Measurements from ENCODE around the gene LBX2. TPM values are rescaled to one million over a fixed set of nuclear protein-coding genes. Genes with fewer than 3 reads are reported as not detected.
A peak's percentile ranks its signal among the peaks of the same experiment; 100 is the strongest.

LBX2 gene
- total RNA-seq, 1 donor from 2014 or later: 0.69 TPM

DNA sequence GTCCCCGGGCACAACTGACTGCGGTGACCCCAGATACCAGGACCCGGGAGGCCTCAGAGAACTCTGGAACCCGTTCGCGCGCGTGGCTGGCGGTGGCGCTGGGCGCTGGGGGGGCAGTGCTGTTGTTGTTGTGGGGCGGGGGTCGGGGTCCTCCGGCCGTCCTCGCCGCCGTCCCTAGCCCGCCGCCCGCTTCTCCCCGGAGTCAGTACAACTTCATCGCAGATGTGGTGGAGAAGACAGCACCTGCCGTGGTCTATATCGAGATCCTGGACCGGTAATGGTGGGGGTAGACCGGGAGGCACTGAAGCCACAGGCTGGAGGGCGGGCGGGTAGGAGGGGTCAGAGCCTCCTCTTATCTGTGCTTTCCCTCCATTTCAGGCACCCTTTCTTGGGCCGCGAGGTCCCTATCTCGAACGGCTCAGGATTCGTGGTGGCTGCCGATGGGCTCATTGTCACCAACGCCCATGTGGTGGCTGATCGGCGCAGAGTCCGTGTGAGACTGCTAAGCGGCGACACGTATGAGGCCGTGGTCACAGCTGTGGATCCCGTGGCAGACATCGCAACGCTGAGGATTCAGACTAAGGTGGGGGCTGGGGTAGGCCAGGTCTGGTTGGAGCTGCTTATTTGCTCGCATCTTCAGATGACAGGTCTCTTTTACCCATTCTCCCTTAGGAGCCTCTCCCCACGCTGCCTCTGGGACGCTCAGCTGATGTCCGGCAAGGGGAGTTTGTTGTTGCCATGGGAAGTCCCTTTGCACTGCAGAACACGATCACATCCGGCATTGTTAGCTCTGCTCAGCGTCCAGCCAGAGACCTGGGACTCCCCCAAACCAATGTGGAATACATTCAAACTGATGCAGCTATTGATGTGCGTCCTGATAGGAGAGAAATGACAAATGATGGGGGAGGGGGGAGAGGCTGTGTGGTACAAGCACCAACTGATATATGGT is 31.1 kb upstream of the LBX2 start:
- Mint-ChIP-seq H3K27ac (peak overlapping the region; percentile 96), H3K4me3 (peak overlapping the region; percentile 97), H3K36me3 (ENCODE audit: low read depth) (peaks cover 63% of the 10 kb centered on the region), H3K9me3 (no peaks in the 10 kb centered on the region), H3K27me3 (no peaks in the 10 kb centered on the region), H3K4me1 (peaks cover 55% of the 10 kb centered on the region)
- CTCF ChIA-PET: interaction anchor here (0.9 to 4.4 kb wide), 11 partner anchors 8 to 58 kb away, joined by 3 to 34 read pairs (median 5); partner anchors contain the start of genes CCDC142, LBX2, PCGF1 and TTC31
- intact Hi-C loops (cut with micrococcal nuclease): loop anchor here (1.0 to 5.0 kb wide), 4 partner anchors 193 to 702 kb away; partner anchors contain the start of genes MTHFD2 and STAMBP
- DNase-seq (peak; percentile 47), ATAC-seq (ENCODE audit: low read depth) (peak; percentile 11)
- TF ChIP-seq, protein P1, sequence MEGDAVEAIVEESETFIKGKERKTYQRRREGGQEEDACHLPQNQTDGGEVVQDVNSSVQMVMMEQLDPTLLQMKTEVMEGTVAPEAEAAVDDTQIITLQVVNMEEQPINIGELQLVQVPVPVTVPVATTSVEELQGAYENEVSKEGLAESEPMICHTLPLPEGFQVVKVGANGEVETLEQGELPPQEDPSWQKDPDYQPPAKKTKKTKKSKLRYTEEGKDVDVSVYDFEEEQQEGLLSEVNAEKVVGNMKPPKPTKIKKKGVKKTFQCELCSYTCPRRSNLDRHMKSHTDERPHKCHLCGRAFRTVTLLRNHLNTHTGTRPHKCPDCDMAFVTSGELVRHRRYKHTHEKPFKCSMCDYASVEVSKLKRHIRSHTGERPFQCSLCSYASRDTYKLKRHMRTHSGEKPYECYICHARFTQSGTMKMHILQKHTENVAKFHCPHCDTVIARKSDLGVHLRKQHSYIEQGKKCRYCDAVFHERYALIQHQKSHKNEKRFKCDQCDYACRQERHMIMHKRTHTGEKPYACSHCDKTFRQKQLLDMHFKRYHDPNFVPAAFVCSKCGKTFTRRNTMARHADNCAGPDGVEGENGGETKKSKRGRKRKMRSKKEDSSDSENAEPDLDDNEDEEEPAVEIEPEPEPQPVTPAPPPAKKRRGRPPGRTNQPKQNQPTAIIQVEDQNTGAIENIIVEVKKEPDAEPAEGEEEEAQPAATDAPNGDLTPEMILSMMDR (IDR thresholded peaks at IDR 0.05): no peak
- POLR2A ChIA-PET: interaction anchor here (0.8 to 8.8 kb wide), 34 partner anchors 8 to 352 kb away, joined by 3 to 63 read pairs (median 5); partner anchors contain the start of genes C2orf81, CCDC142, DOK1 and INO80B

DNA sequence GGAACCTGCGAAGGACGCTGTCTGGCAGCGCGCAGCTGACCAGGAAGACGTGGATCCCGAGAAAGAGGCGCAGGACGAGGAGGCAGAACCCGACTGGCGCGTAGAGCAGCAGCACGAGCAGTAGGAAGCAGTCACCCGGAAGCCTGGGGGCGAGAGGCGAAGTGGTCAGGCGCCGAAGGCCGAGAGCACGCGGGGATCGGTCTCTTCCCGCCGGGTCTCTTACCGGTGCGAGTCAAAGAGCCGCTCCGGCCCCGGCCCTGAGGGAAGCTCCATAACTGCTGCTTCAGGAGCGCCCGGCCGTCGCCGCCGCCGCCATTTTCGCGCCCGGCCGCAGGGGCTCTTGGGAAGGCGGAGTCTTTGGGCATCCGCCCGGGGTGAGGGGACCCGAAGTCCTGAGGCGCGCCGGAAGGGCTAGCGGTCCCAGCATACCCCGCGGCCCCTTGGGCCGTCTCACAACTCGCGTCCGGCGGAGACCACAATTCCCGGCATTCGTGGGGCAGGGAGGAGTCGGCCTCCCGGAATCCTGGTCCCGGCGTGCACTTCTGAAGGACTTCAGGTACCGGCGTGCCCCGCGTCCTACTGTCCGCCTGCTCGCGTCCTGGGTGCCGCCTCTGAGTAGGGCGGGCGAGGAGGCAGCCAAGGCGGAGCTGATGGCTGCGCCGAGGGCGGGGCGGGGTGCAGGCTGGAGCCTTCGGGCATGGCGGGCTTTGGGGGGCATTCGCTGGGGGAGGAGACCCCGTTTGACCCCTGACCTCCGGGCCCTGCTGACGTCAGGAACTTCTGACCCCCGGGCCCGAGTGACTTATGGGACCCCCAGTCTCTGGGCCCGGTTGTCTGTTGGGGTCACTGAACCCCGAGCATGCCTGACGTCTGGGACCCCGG is 30.2 kb upstream of the LBX2 start, which contains the start of the genes AUP1 and HTRA2:
Gene AUP1 (minus strand): TSS at position 350 of the 882 bp plus-strand sequence. CDS start 77 bp downstream, at position 273.
Gene HTRA2 (plus strand): TSS at position 577 of the 882 bp plus-strand sequence. CDS start 74 bp downstream, at position 651.
- H3K4me1 Mint-ChIP-seq: peaks cover 55% of the 10 kb centered on the region
- no peaks in the 10 kb centered on the region for H3K9me3 Mint-ChIP-seq
- intact Hi-C loops (cut with micrococcal nuclease): loop anchor here (1.0 to 5.0 kb wide), 18 partner anchors 10 to 792 kb away; partner anchors contain the start of genes C2orf81, DGUOK, DOK1 and INO80B
- ChIA-PET POLR2A (interaction anchor here (0.6 to 8.8 kb wide), 30 partner anchors 9 to 351 kb away, joined by 3 to 63 read pairs (median 6); partner anchors contain the start of genes CCDC142, DOK1, INO80B and LBX2), CTCF (interaction anchor here (0.8 to 1.2 kb wide), 4 partner anchors 9 to 46 kb away, joined by 3 to 6 read pairs (median 4); partner anchors contain the start of genes CCDC142 and TTC31)
- H3K27me3 Mint-ChIP-seq: no peaks in the 10 kb centered on the region
- ATAC-seq (ENCODE audit: low read depth) (peak; percentile 83), DNase-seq (peak; percentile 87)
- H3K4me3 Mint-ChIP-seq: peak within 1 kb of the TSS; percentile 97
- peak within 1 kb of the TSS; percentile 96 for H3K27ac Mint-ChIP-seq
- TF ChIP-seq, protein P1 (IDR thresholded peaks at IDR 0.05): no peak
- peaks cover 66% of the 10 kb centered on the region for H3K36me3 Mint-ChIP-seq (ENCODE audit: low read depth)

DNA sequence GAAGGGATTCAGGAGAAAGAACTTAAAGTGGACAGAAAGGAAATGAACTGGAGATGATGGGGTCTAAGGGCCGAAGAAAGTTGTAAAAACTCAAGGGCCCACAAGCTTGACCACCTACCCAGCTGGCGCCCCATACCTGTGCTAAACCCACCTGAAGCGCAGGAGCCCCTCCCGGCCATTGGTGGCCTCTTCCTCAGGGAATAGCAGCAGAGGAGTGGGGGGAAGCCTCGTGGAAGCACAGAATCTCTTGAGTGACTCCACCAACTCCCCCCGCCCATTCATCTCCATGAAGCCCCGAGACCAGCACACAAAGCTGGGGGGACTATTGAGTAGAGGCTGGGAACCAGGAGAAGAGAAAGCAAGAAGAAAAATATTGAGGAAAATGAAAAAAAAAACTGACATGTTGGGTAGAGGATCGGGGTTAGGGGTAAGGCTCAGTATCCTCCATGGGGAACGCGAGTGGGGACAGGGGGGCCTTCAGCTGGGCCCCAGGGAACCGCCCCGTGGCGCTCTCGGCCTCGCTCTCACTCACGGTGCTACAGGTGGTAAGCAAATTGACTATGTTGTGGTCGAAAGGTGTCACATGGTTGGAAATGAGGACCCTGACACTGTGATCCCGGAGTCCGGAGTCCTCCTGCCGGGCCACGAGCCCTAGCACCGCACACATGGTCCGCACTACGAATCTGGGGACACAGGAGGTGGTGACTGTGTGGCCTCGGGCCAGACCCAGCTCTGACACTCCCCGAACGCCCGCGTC is 29.4 kb upstream of the LBX2 start:
- peaks cover 55% of the 10 kb centered on the region for H3K4me1 Mint-ChIP-seq
- no peak for DNase-seq
- CTCF ChIA-PET: interaction anchor here (0.6 to 1.2 kb wide), 3 partner anchors 28 to 64 kb away, joined by 3 to 4 read pairs (median 3); partner anchors contain the start of genes CCDC142 and TTC31

More for the DNA sequence above, 29.4 kb upstream of the LBX2 start:
- TF ChIP-seq, protein P1 (IDR thresholded peaks at IDR 0.05): no peak
- ATAC-seq (ENCODE audit: low read depth): peak; percentile 0
- intact Hi-C loops (cut with micrococcal nuclease): loop anchor here (1.0 to 2.0 kb wide), 14 partner anchors 11 to 791 kb away; partner anchors contain the start of genes C2orf81, DGUOK, DOK1 and INO80B
- POLR2A ChIA-PET: interaction anchor here (0.6 to 8.8 kb wide), 23 partner anchors 10 to 89 kb away, joined by 3 to 63 read pairs (median 8); partner anchors contain the start of genes CCDC142, DOK1, INO80B and LBX2
- Mint-ChIP-seq H3K27ac (peak overlapping the region; percentile 96), H3K9me3 (no peaks in the 10 kb centered on the region), H3K4me3 (peak overlapping the region; percentile 97), H3K36me3 (ENCODE audit: low read depth) (peaks cover 63% of the 10 kb centered on the region), H3K27me3 (no peaks in the 10 kb centered on the region)

All from activated B cell treated with CpG ODN at 0.5 μM for 24 hours (primary cell).